ENCODE data around the gene NKX6-2. TPM values are rescaled to one million over a fixed set of nuclear protein-coding genes. Genes with fewer than 3 reads are reported as not detected.

NKX6-2 gene
- total and polyA plus RNA-seq, 2 experiments from 2014 or later: 0.24 to 9.3 TPM

GRCh38 chr10:132758865-132759264 is 27.1 kb downstream of the NKX6-2 start:
- DNase-seq (ENCODE audit: low spot score): no peak
- H3K4me1 Mint-ChIP-seq: no peaks in the 10 kb centered on the region; the same call in 2 of the 3 replicates
- H3K9me3 Mint-ChIP-seq: peaks cover 26% of the 10 kb centered on the region
- Histone ChIP-seq H2AFZ (no peak overlapping the region), H3K27me3 (ENCODE audit: insufficient read depth) (no peaks in the 10 kb centered on the region), H3K9me2 (ENCODE audit: insufficient read depth) (no peaks in the 10 kb centered on the region), H4K20me1 (replicated peaks; ENCODE audit: insufficient read depth) (no peaks in the 10 kb centered on the region), H3K4me1 (ENCODE audit: insufficient read depth) (no peaks in the 10 kb centered on the region), H3K79me2 (replicated peaks; ENCODE audit: insufficient read depth) (no peaks in the 10 kb centered on the region), H3K4me3 (no peak overlapping the region), H3F3A (replicated peaks; ENCODE audit: low read depth) (0 out of 2 replicates have a peak, but pooled peaks cover 5% of the 10 kb centered on the region), H3K36me3 (ENCODE audit: insufficient read depth) (no peaks in the 10 kb centered on the region), H3K27ac (ENCODE audit: low read depth) (no peak overlapping the region), H3K4me2 (no peak overlapping the region)
- peaks cover 29% of the 10 kb centered on the region for H3K36me3 Mint-ChIP-seq (ENCODE audit: low read depth)
- H3K27ac Mint-ChIP-seq: no peak overlapping the region
- H3K4me3 Mint-ChIP-seq: no peak overlapping the region
- TF ChIP-seq POLR2AphosphoS5 (IDR thresholded peaks at IDR 0.05; ENCODE audit: low read depth) (no peak), REST (IDR thresholded peaks at IDR 0.05; ENCODE audit: unreplicated experiment) (no peak), ZNF114 (CRISPR knock-in tag; IDR thresholded peaks at IDR 0.05) (no peak), ZNF462 (CRISPR knock-in tag; IDR thresholded peaks at IDR 0.05) (no peak), NANOG (IDR thresholded peaks at IDR 0.05; ENCODE audit: borderline replicate concordance) (no peak), STAT1 (IDR thresholded peaks at IDR 0.05; ENCODE audit: unreplicated experiment) (no peak), CREB1 (CRISPR knock-in tag; IDR thresholded peaks at IDR 0.05; ENCODE audit: low read depth) (no peak), ETS1 (IDR thresholded peaks at IDR 0.05) (no peak), ZNF331 (CRISPR knock-in tag; IDR thresholded peaks at IDR 0.05; ENCODE audit: low read depth) (no peak), EZH2phosphoT487 (IDR thresholded peaks at IDR 0.05; ENCODE audit: unreplicated experiment) (no peak), EZH2 (IDR thresholded peaks at IDR 0.05; ENCODE audit: low read depth, unreplicated experiment) (no peak), JUNB (IDR thresholded peaks at IDR 0.05; ENCODE audit: unreplicated experiment) (no peak), CTCF (conservative IDR thresholded peaks at IDR 0.05; ENCODE audit: low read depth in 2 of 2) (no peak)
- peaks cover 3% of the 10 kb centered on the region for H3K27me3 Mint-ChIP-seq (ENCODE audit: insufficient read depth, low read depth, poor library complexity)
- no peak for ATAC-seq
